ENCODE data around the gene DPF1. TPM values are rescaled to one million over a fixed set of nuclear protein-coding genes. Genes with fewer than 3 reads are reported as not detected.
"Not testable (repeated sequence)": the region's sequence is repeated elsewhere in the genome, so short reads cannot be mapped to it uniquely, and the experiment has no call there.

DPF1 gene
- total RNA-seq, 1 donor from 2014 or later, result 3.4 TPM

GRCh38 chr19:38231918-38232317, 7.9 kb upstream of the DPF1 start:
- Mint-ChIP-seq H3K27me3 (ENCODE audit: insufficient read depth, low read depth) (peaks cover 18% of the 10 kb centered on the region), H3K4me3 (no peak overlapping the region), H3K36me3 (no peaks in the 10 kb centered on the region), H3K4me1 (peaks cover 19% of the 10 kb centered on the region), H3K9me3 (peaks cover 2% of the 10 kb centered on the region), H3K27ac (no peak overlapping the region)
- peaks cover 25% of the 10 kb centered on the region for H3F3A ChIP-seq (ENCODE audit: low read depth)
- no peaks in the 10 kb centered on the region for H3K36me3 ChIP-seq
- H3K27me3 ChIP-seq, result peaks cover 44% of the 10 kb centered on the region
- no peak overlapping the region for H3K9ac ChIP-seq
- H4K20me1 ChIP-seq (ENCODE audit: low read depth), result peaks cover 13% of the 10 kb centered on the region
- no peak overlapping the region for H3K4me2 ChIP-seq
- peaks cover 7% of the 10 kb centered on the region for H3K4me1 ChIP-seq
- H3K27ac ChIP-seq, result no peak overlapping the region
- H3K79me2 ChIP-seq (ENCODE audit: low read depth), result no peaks in the 10 kb centered on the region
- TF ChIP-seq EZH2phosphoT487 (IDR thresholded peaks at IDR 0.05) (no peak), EZH2 (IDR thresholded peaks at IDR 0.05) (no peak), CTCF (IDR thresholded peaks at IDR 0.05) (no peak)
- no peak overlapping the region for H2AFZ ChIP-seq (replicated peaks)
- no peaks in the 10 kb centered on the region for H3K9me3 ChIP-seq (ENCODE audit: low read depth)
- DNase-seq (ENCODE audit: low spot score), result no peak
- H3K4me3 ChIP-seq, result no peak overlapping the region

- not testable (repeated sequence) for H3K9me3 Mint-ChIP-seq; H2AFZ ChIP-seq (replicated peaks); DNase-seq (ENCODE audit: low spot score); H3K4me1 ChIP-seq; H3K4me2 ChIP-seq; H3K36me3 ChIP-seq; H3K36me3 Mint-ChIP-seq; H3K9me3 ChIP-seq (ENCODE audit: low read depth); H3K79me2 ChIP-seq (ENCODE audit: low read depth); H3K4me3 ChIP-seq; H3K9ac ChIP-seq; H3K27ac Mint-ChIP-seq; H3K27ac ChIP-seq
- Histone ChIP-seq H3F3A (ENCODE audit: low read depth) (peaks cover 27% of the 10 kb centered on the region), H3K27me3 (peaks cover 50% of the 10 kb centered on the region), H4K20me1 (ENCODE audit: low read depth) (peaks cover 19% of the 10 kb centered on the region)
- Mint-ChIP-seq H3K4me3 (peak overlapping the region; percentile 48), H3K27me3 (ENCODE audit: insufficient read depth, low read depth) (peaks cover 17% of the 10 kb centered on the region), H3K4me1 (peaks cover 25% of the 10 kb centered on the region)
Observed at GRCh38 chr19:38230506-38231133, 6.6 kb upstream of the DPF1 start.

- no peaks in the 10 kb centered on the region for H3K36me3 Mint-ChIP-seq
- no peak overlapping the region for H3K27ac ChIP-seq
- peaks cover 37% of the 10 kb centered on the region for H3F3A ChIP-seq (ENCODE audit: low read depth)
- peaks cover 7% of the 10 kb centered on the region for H3K4me1 ChIP-seq
- H3K27me3 Mint-ChIP-seq (ENCODE audit: insufficient read depth, low read depth), result peaks cover 17% of the 10 kb centered on the region
- H3K27me3 ChIP-seq, result peaks cover 50% of the 10 kb centered on the region
- no peak overlapping the region for H2AFZ ChIP-seq (replicated peaks)
- H3K4me2 ChIP-seq, result peak overlapping the region; percentile 100
- peaks cover 19% of the 10 kb centered on the region for H4K20me1 ChIP-seq (ENCODE audit: low read depth)
- DNase-seq (ENCODE audit: low spot score), result peak; percentile 93
- peaks cover 2% of the 10 kb centered on the region for H3K9me3 Mint-ChIP-seq
- no peak overlapping the region for H3K9ac ChIP-seq
- no peaks in the 10 kb centered on the region for H3K79me2 ChIP-seq (ENCODE audit: low read depth)
- peaks cover 27% of the 10 kb centered on the region for H3K4me1 Mint-ChIP-seq
- peak overlapping the region; percentile 78 for H3K4me3 ChIP-seq
- TF ChIP-seq EZH2phosphoT487 (IDR thresholded peaks at IDR 0.05) (no peak), CTCF (IDR thresholded peaks at IDR 0.05) (no peak), EZH2 (IDR thresholded peaks at IDR 0.05) (no peak)
- no peak overlapping the region for H3K27ac Mint-ChIP-seq
- H3K9me3 ChIP-seq (ENCODE audit: low read depth), result no peaks in the 10 kb centered on the region
- peak overlapping the region; percentile 85 for H3K4me3 Mint-ChIP-seq
- no peaks in the 10 kb centered on the region for H3K36me3 ChIP-seq
Observed at GRCh38 chr19:38229585-38230073, 5.6 kb upstream of the DPF1 start.

Measured in neural progenitor cell (in vitro differentiated cells).